ENCODE results near the gene FSHB.

FSHB gene

DNA sequence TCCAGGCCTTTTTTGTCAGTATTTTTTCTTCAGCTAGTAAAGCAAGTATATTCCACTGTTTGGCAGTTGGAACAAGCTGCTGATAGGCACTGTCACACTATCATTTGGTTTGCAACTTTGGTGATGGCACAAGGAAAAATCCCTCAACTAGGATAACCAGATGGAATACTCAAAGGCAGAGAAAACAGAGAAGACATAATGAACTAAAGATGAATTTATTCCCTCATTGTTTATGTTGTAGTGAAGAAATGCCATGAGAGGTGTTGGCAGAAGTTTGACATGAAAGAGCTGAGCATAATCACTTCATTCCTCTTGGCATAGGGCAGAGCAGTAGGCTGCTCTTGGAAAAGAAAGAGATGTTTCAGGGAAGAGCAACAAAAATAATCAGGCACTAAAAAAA lies 39.9 kb downstream of the FSHB start:
- DNase-seq, result no peak

DNA sequence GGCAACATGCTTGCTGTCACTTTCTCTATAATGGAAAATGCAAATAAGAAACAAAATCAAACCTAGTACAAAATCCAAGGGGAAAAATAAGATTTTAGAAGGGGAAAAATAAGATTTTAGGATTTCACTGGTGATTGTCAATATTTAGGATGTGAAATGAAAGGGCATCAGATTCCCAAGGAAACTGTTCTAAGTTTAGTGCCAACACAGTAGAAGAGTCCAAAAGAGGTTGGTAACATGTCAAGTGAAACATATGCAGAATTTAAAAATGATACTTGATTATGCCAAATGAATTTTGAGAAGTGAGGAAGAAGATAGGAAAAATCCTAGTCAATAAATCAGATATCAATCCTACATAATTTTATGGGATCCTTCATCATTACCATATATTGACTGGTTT lies 46.4 kb downstream of the FSHB start:
- DNase-seq, result no peak

GRCh38 chr11:30279796-30280195 lies 49.0 kb downstream of the FSHB start:
- no peak for DNase-seq

GRCh38 chr11:30281476-30282288 lies 50.9 kb downstream of the FSHB start:
- no peak for DNase-seq

DNA sequence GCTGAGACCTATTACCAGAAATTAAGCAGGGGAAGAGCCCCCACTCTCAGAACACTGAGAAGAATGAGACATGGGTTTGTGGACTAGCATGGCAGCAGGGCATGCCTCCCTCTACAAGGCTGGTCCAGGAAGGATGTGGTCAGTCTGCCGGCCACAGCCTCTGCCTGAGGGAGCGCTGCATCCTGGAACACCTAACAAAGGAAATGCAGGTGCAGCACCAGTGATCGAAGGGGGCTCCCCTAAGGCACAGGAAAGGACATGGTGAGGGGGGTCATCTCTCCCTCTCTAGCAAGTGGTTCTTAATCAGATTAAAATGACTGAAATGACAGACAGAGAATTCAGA lies 51.4 kb downstream of the FSHB start:
- DNase-seq, result no peak
